GM18951 (cell line): ENCODE data around the gene WDR43.

Experiments
- POLR2A ChIP-seq: IDR thresholded peaks from 4 replicates; pipeline ENCODE4 v1.6.1; 2011; ENCODE audit warnings: mild to moderate bottlenecking; ENCODE audit not compliant: insufficient read length, insufficient read depth; ENCODE audit errors: extremely low read depth
- in situ Hi-C: fragments of 300-500 bp; cut with MboI; formaldehyde crosslinking; loops from one replicate; pipeline ENCODE4 v1.12.0; 2022; ENCODE audit warnings: low sequenced_read_pairs, mixed read lengths, inconsistent platforms; ENCODE audit not compliant: unreplicated experiment

Gene WDR43

GRCh38 chr2:28981016-28981441 lies 86.6 kb downstream of the WDR43 start, which contains the start of gene TOGARAM2:
TSS of gene TOGARAM2 (plus strand) at chr2:28981298. CDS start at chr2:28994835, 13,537 bp downstream.
- TF ChIP-seq POLR2A: no peak
- in situ Hi-C loops: no loop called here

GRCh38 chr2:28981620-28982376 lies 87.3 kb downstream of the WDR43 start:
- in situ Hi-C loops: no loop called here
- TF ChIP-seq POLR2A: no peak

DNA sequence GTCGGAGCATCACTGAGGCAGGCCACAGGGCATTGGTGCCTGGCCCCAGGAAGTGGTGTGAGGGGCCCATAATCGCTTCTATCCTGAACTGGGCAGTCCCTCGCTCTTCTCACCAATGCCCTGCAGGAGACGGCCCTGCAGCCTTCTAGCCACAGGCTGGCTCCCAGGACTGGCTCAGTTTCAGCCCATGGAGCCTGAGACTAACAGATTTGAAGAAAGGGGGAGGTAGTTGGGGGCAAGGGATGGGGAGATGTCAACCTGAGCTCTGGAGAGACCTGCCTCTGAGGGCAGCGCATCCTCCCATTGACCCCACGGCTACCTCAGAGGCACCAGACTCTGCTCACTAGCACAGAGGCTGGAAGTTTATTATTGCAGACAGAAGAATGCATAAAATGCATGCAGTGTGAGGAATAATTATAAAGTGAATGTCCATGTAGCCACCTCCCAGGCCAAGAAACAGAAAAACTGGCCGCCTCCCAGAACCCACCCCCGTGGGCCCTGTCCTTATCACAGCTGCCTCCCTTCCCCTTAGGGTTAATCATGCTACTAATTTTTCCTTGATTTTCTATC lies 88.0 kb downstream of the WDR43 start:
- in situ Hi-C loops: no loop called here
- no peak for TF ChIP-seq POLR2A

DNA sequence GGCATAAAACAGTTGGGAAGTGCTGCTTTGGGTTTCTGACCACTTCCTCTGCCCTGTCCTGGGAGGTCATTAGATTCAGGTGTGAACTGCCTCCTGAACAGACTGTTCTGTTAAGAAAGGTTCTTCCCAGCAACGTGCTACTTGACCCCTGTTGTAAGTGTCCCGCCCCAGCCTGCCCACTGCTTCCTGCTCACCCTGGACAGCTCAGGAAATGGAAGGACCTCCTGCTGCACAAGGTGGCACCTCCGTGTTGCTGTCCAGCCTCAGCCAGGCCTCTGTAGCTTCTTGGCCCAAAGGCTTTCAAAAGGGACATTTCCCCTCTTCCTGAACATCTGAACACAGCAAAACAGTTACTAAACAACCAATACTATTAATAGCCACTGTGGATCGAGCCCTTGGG lies 92.0 kb downstream of the WDR43 start:
- in situ Hi-C loops: no loop called here
- no peak for TF ChIP-seq POLR2A

GRCh38 chr2:28989973-28990372 lies 95.5 kb downstream of the WDR43 start:
- TF ChIP-seq POLR2A: no peak
- in situ Hi-C loops: no loop called here

DNA sequence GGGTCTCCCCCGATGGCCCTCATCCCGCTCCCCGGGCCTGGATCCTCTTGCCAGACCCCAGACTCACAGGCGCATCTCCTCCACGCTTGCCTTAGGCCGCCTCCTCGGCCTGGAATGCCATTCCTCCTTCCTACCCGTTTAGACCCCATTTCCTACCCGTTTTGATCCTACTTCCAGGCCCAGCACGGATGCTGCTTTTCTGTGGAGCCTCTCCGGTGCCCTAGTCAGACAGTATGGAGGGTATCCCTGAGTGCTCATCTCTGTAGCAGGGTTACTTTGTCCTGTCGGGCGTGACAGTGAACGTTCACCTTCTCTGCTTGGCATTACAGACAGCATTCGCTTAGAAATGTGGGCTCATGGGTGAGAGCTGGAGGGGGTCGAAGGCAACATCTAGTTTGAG lies 96.0 kb downstream of the WDR43 start:
- in situ Hi-C loops: no loop called here

DNA sequence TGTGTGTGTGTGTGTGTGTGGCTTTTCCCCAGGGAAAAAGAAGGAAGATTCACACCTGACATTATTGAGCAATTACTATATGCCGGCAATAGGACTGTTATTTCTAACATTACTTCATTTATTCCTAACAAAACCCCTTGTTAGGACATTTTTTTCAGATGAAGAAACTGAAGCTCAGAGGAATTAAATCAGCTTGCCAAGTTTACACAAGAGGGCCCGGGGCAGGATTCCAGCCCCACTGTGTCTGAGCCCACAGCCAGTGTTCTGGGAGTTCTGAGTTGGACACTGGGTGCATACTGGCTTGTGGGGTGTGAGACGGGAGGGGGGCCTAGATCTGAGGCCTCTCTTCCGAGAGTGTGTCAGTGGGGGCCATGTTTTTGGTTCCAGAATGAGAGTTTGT lies 96.6 kb downstream of the WDR43 start:
- in situ Hi-C loops: no loop called here
- no peak for TF ChIP-seq POLR2A

More for the DNA sequence above, 96.0 kb downstream of the WDR43 start:
- TF ChIP-seq POLR2A: no peak

DNA sequence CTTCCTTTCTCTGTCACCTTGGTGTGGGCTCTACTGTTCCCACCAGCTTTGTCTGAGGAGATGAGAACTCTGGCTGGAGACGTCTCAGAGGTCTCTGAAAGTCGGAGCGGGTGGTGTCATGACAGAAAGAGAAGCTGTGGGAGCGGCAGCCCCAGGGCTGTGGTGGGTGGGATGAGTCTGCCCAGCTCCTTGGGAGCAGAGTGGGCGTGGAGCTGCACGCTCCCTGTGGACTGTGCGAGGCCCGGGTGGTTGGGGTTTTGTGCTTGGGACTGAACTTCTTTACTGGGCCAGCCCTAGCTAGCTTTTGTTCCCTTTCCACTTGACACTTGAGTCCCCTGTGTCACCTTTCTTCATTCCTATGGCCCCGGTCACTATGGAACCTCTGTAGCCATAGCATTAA lies 97.0 kb downstream of the WDR43 start:
- TF ChIP-seq POLR2A: no peak
- in situ Hi-C loops: no loop called here

GRCh38 chr2:28993206-28993960 lies 98.9 kb downstream of the WDR43 start:
- TF ChIP-seq POLR2A: no peak
- in situ Hi-C loops: no loop called here

- in situ Hi-C loops: no loop called here
- no peak for TF ChIP-seq POLR2A
Observed at GRCh38 chr2:28994074-28994473, 99.6 kb downstream of the WDR43 start.

DNA sequence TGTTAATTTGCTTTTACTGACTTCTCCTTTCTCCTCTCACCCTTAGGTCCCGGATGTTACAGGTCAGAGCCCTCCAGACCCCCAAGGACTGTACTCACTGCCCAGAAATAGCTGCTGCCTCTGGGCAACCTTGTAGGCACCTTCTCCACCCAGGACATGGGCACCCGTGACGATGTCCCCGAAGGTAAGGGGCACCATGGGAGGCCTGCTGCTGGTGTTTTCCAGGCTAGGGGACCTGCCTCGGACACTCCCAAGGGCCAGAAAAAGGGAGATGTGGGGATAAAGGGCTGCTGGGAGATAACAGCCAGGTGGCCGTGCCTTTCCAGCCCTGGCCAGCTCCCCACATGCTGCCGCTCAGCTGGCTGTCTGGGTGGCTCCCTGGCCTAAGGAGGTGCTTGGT lies 100.2 kb downstream of the WDR43 start:
- in situ Hi-C loops: no loop called here
- TF ChIP-seq POLR2A: no peak

DNA sequence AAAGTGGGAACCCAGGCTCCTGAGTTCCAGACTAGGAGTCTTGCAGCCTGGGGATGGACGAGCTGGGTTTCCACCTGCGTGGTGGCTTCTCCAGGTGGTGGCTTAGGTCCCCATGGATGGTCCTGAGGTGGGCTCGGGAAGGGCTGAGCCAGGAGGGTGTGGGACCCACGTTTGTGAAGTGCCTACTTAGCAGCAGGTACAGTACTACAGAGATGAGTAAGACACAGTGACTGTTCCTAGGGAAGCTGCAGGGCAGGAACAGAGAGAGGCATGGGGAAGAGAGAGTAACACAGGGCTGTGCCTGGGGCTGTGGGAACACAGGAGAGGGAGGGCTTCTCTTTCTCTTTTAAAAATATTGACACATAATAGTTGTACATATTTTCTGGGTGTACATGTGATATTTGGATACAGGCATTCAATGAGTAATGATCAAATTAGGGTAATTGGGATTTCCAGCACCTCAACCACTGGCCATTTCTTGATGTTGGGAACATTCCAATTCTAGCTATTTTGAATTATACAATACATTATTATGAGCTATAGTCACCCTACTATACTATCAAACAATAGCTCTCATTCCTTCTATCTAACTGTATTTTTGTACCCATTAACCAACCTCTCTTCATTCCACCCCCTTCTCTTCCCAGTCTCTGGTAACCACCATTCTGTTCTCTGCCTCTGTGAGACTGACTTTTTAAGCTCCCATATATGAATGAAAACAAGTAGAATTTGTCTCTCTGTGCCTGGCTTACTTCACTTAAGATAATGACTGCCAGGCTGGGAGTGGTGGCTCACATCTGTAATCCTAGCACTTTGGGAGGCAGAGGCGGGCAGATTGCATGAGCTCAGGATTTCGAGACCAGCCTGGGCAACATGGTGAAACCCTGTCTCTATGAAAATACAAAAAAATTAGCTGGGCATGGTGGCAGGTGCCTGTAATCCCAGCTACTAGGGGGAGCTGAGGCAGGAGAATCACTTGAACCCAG lies 101.6 kb downstream of the WDR43 start:
- in situ Hi-C loops: no loop called here
- TF ChIP-seq POLR2A: no peak

GRCh38 chr2:28997237-28997846 lies 102.9 kb downstream of the WDR43 start:
- TF ChIP-seq POLR2A: no peak
- in situ Hi-C loops: no loop called here
